Activated CD8-positive, alpha-beta memory T cell treated with anti-CD3 and anti-CD28 coated beads, Interleukin-2, amount 50 U/mL, for 24 hours (primary cell): ENCODE results near the gene POTEM.
"Not testable (repeated sequence)": the region's sequence is repeated elsewhere in the genome, so short reads cannot be mapped to it uniquely, and the experiment has no call there.

ENCODE experiments used
- DNase-seq: peaks from one replicate; pipeline ENCODE4 v3.0.0-alpha.2; 2020; ENCODE audit errors: extremely low read depth

The POTEM gene

DNA sequence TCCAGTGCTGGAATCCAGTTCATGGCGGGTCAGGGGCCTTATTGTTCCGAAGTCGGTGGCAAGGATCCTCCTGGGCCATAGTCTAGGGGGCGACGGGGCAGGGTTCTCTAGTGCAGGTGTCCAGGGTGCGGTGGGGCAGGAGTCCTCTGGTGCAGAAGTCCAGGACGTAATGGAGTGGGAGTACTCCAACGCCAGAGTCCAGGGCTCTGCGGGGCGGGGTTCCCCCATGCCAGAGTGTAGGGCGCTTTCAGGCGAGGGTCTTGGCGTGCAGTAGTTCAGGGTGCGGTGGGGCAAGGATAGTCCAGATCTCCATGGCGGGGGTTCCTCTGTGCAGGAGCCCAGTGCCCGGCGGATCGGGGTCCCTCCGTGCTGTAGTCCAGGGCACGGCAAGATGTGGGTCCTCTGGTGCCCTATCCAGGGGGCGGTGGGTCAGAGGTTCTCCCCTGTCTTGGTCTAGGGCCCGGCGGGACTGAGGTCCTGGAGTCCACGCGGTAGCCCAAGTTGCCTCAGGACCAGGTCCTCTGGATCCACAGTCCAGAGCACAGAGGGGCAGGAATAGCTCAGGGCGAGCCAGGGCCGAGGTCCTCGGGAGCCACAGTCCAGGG, 70.9 kb downstream of the POTEM start:
- not testable (repeated sequence) for DNase-seq

DNA sequence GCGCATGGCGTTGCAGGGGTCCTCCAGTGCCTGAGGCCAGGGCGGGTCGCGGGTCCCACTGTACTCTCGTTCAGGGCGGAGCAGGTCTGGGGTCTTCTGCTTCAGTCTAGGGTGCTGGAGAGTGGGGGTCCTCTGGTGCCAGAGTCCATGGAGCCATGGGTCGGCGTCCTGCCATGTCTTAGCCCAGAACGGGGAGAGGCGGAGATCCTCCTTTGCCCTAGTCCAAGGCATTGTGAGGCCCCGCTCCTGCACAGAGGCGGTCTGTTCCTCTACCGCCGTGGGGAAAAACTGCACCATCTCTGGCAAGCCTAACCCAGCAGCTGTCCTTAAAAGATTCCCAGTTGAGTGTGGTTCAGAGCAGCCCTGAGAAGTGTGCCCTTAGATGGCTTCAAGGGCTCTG, 71.6 kb downstream of the POTEM start:
- not testable (repeated sequence) for DNase-seq

DNA sequence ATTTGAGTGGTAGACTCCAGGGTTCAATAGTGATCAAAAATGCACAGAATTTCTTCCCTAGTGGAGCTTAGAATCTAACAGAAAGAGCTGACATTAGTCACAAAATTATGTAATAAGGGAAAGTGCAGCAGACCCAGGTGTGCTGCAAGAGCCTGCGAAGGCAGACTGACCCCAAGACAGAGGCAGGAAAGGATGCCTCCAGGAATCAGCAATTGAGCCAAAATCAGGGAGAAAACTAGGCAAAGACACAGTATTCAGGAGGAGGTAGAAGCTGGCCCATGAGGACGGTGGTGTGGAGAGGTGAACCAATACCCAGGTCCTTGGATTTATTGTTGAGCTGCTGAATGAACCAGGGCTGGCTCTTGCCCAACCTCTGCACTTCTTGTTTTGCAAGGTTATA, 76.2 kb downstream of the POTEM start:
- DNase-seq = not testable (repeated sequence)
